Gastrocnemius medialis (tissue), 4 donors: ENCODE measurements around the gene MDH1. TPM values are rescaled to one million over a fixed set of nuclear protein-coding genes. Genes with fewer than 3 reads are reported as not detected.

Experiments used
- ATAC-seq, 2 donors: fragments of 150-250 bp; one replicate each; pipeline ENCODE4 v1.9.1; 2016
- DNase-seq, 2 donors: peaks; one replicate each; pipeline ENCODE4 v3.0.0-alpha.2; 2019
- H3K27ac ChIP-seq, 4 donors: fragments of 200-600 bp; sonication (generic); 1 replicate in 1 of 4; 2 replicates in 3 of 4; pipeline ENCODE4 v1.5.1; 2016 to 2018; ENCODE audit warnings: mild to moderate bottlenecking in 2 of 4, moderate library complexity in 1 of 4
- H3K27me3 ChIP-seq, 3 donors: fragments of 200-600 bp; sonication (generic) in 2 of 3; 1 replicate in 1 of 3; 2 replicates in 2 of 3; pipeline versions ENCODE4 v1.5.1 to v1.6.0; 2016 to 2019; ENCODE audit warnings: mild to moderate bottlenecking in 1 of 3, moderate library complexity in 1 of 3
- H3K36me3 ChIP-seq, 2 donors: fragments of 200-600 bp; sonication (generic) in 1 of 2; one replicate each; pipeline ENCODE4 v1.5.1; 2017 to 2018
- H3K4me1 ChIP-seq, 2 donors: fragments of 200-600 bp; sonication (generic) in 1 of 2; one replicate each; pipeline ENCODE4 v1.5.1; 2016 to 2017; ENCODE audit warnings: mild to moderate bottlenecking in 2 of 2
- H3K4me3 ChIP-seq, 4 donors: fragments of 200-600 bp; sonication (generic) in 3 of 4; 1 replicate in 1 of 4; 2 replicates in 3 of 4; pipeline ENCODE4 v1.5.1; 2016 to 2019; ENCODE audit warnings: mild to moderate bottlenecking in 2 of 4
- H3K9me3 ChIP-seq, 3 donors: fragments of 200-600 bp; sonication (generic) in 2 of 3; 1 replicate in 1 of 3; 2 replicates in 2 of 3; pipeline ENCODE4 v1.5.1; 2016 to 2019
- POLR2A ChIP-seq, 2 donors: fragments of 450-650 bp; IDR thresholded peaks; one replicate each; pipeline ENCODE4 v1.6.1; 2017; ENCODE audit warnings: antibody characterized with exemption in 2 of 2, mild to moderate bottlenecking in 2 of 2, moderate library complexity in 2 of 2
- in situ Hi-C, 4 donors: fragments of 200-750 bp; cut with MboI; loops; one replicate each; pipeline versions ENCODE4 v1.15.0 to v1.8.0; 2017; ENCODE audit warnings: low sequenced_read_pairs in 4 of 4
- intact Hi-C: fragments of 100-400 bp; cut with DNase I; formaldehyde crosslinking; loops from one replicate; pipeline ENCODE4 v1.15.1; 2023; ENCODE audit warnings: low total_unique reads
- total RNA-seq, 4 donors: library from RNA; depleted of rRNA; stranded (reverse); fragments of >200 nt; gene quantifications; one replicate each; pipeline versions ENCODE4 v1.1.0 to v1.2.3, GENCODE V29; 2016
- TF ChIP-seq, protein P1 (sequence below), 5 experiments: fragments of 450-650 bp in 3 of 5; fragments of 200-600 bp in 2 of 5; sonication (generic) in 2 of 5; IDR thresholded peaks in 4 of 5; conservative IDR thresholded peaks in 1 of 5; 1 replicate in 4 of 5; 2 replicates in 1 of 5; pipeline ENCODE4 v1.5.1; 2016 to 2019; ENCODE audit warnings: antibody characterized with exemption in 5 of 5, mild to moderate bottlenecking in 3 of 5, moderate library complexity in 3 of 5

The MDH1 gene
- total RNA-seq, 4 donors from 2014 or later: 133 to 241 (median 194) TPM

GRCh38 chr2:63578767-63579166 is 10.0 kb upstream of the MDH1 start:
- in situ Hi-C loops: loop anchor here in 1 of 4 donors (25.0 kb wide), 1 partner anchor 309 kb away; no protein-coding TSS in a partner anchor
- ATAC-seq: no peak
- Histone ChIP-seq H3K27me3 (no peaks in the 10 kb centered on the region), H3K4me3 (no peak overlapping the region), H3K27ac (no peak overlapping the region), H3K36me3 (no peaks in the 10 kb centered on the region), H3K9me3 (no peaks in the 10 kb centered on the region), H3K4me1 (peaks cover 4 to 11% of the 10 kb centered on the region in 2 donors)
- intact Hi-C loops: no loop called here
- no peak for DNase-seq
- TF ChIP-seq, protein P1, sequence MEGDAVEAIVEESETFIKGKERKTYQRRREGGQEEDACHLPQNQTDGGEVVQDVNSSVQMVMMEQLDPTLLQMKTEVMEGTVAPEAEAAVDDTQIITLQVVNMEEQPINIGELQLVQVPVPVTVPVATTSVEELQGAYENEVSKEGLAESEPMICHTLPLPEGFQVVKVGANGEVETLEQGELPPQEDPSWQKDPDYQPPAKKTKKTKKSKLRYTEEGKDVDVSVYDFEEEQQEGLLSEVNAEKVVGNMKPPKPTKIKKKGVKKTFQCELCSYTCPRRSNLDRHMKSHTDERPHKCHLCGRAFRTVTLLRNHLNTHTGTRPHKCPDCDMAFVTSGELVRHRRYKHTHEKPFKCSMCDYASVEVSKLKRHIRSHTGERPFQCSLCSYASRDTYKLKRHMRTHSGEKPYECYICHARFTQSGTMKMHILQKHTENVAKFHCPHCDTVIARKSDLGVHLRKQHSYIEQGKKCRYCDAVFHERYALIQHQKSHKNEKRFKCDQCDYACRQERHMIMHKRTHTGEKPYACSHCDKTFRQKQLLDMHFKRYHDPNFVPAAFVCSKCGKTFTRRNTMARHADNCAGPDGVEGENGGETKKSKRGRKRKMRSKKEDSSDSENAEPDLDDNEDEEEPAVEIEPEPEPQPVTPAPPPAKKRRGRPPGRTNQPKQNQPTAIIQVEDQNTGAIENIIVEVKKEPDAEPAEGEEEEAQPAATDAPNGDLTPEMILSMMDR (IDR thresholded peaks at IDR 0.05 in 4 of 5, conservative IDR thresholded peaks at IDR 0.05 in 1 of 5): no peak
- no peak for TF ChIP-seq POLR2A (IDR thresholded peaks at IDR 0.05)

- in situ Hi-C loops (loop anchor here in 1 of 4 donors (25.0 kb wide), 1 partner anchor 307 kb away; no protein-coding TSS in a partner anchor), intact Hi-C loops (loop anchor here (10.0 kb wide), 1 partner anchor 1816 kb away; no protein-coding TSS in a partner anchor)
- Histone ChIP-seq H3K9me3 (no peaks in the 10 kb centered on the region), H3K4me1 (peaks cover 4 to 11% of the 10 kb centered on the region in 2 donors), H3K36me3 (no peaks in the 10 kb centered on the region), H3K27ac (peak overlapping the region in 1 of 4 donors; percentile 31), H3K4me3 (no peak overlapping the region), H3K27me3 (no peaks in the 10 kb centered on the region)
- DNase-seq: no peak
- ATAC-seq: no peak
- TF ChIP-seq, protein P1 (IDR thresholded peaks at IDR 0.05 in 4 of 5, conservative IDR thresholded peaks at IDR 0.05 in 1 of 5): no peak
- no peak for TF ChIP-seq POLR2A (IDR thresholded peaks at IDR 0.05)
Observed at GRCh38 chr2:63580651-63581297, 8.0 kb upstream of the MDH1 start.

DNA sequence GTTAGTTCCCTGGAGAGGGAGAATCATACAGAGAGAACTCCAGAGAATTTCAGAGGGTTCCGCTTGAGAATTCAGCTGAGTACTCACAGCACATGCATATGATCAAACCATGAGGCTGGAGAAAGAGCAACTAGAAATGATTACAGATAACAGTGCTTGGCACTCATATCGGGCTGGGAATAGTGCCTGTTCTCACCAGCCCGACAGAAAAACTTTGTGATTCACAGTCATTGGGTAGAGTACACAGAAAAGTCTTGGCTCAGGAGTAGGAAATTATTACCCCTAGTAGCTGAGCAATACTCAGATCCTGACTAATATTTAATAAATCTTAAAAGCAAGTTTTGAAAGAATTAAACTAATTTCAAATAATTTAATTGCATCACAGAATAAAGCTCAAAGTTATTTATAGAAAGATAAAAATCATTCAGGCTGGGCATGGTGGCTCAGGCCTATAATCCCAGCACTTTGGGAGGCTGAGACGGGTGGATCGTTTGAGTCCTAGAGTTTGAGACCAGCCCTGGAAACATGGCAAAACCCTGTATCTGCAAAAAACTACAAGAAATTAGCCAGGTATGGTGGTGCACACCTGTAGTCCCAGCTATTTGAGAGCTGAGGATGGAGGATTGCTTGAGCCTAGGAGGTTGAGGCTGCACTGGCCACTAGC is 7.3 kb upstream of the MDH1 start:
- no peak overlapping the region for H3K4me3 ChIP-seq
- no peaks in the 10 kb centered on the region for H3K27me3 ChIP-seq
- ATAC-seq: peak; percentile 21 to 84
- TF ChIP-seq, protein P1 (IDR thresholded peaks at IDR 0.05 in 4 of 5, conservative IDR thresholded peaks at IDR 0.05 in 1 of 5): no peak
- no peak for TF ChIP-seq POLR2A (IDR thresholded peaks at IDR 0.05)
- intact Hi-C loops (loop anchor here (10.0 kb wide), 1 partner anchor 1817 kb away; no protein-coding TSS in a partner anchor), in situ Hi-C loops (loop anchor here in 1 of 4 donors (25.0 kb wide), 1 partner anchor 306 kb away; no protein-coding TSS in a partner anchor)
- H3K36me3 ChIP-seq: no peaks in the 10 kb centered on the region
- DNase-seq: no peak
- peak overlapping the region in 1 of 4 donors; percentile 31 for H3K27ac ChIP-seq
- H3K9me3 ChIP-seq: no peaks in the 10 kb centered on the region
- peaks cover 4 to 11% of the 10 kb centered on the region in 2 donors for H3K4me1 ChIP-seq

- in situ Hi-C loops (loop anchor here in 1 of 4 donors (25.0 kb wide), 1 partner anchor 304 kb away; no protein-coding TSS in a partner anchor), intact Hi-C loops (loop anchor here (10.0 kb wide), 1 partner anchor 1818 kb away; no protein-coding TSS in a partner anchor)
- TF ChIP-seq, protein P1 (IDR thresholded peaks at IDR 0.05 in 4 of 5, conservative IDR thresholded peaks at IDR 0.05 in 1 of 5): no peak
- no peak for TF ChIP-seq POLR2A (IDR thresholded peaks at IDR 0.05)
Observed at GRCh38 chr2:63582873-63583272, 5.9 kb upstream of the MDH1 start.

More at GRCh38 chr2:63582873-63583272, 5.9 kb upstream of the MDH1 start:
- Histone ChIP-seq H3K27ac (no peak overlapping the region), H3K4me1 (peaks cover 13 to 25% of the 10 kb centered on the region in 2 donors), H3K27me3 (no peaks in the 10 kb centered on the region), H3K9me3 (no peaks in the 10 kb centered on the region), H3K36me3 (no peaks in the 10 kb centered on the region), H3K4me3 (no peak overlapping the region)
- ATAC-seq (no peak), DNase-seq (no peak)
